Naive B cell (primary cell): ENCODE measurements around the gene SLC45A2. TPM values are rescaled to one million over a fixed set of nuclear protein-coding genes. Genes with fewer than 3 reads are reported as not detected.

ENCODE experiments used
- ATAC-seq, 2 donors: fragments of 150-1000 bp; cut with Tn5 transposase; 2 replicates each; pipeline ENCODE4 v1.10.0; 2021; ENCODE audit warnings: low read depth in 2 of 2, mild to moderate bottlenecking in 2 of 2, moderate library complexity in 2 of 2
- DNase-seq: peaks from one replicate; pipeline ENCODE4 v3.0.0; 2022
- H3K27ac Mint-ChIP-seq, 6 donors: one replicate each; pipeline ENCODE4 v1.8.0; 2020 to 2022; ENCODE audit warnings: mild to moderate bottlenecking in 6 of 6, mixed read lengths in 6 of 6, moderate library complexity in 5 of 6, inconsistent platforms in 2 of 6
- H3K27me3 Mint-ChIP-seq, 3 donors: one replicate each; pipeline ENCODE4 v1.8.0; 2021 to 2022; ENCODE audit warnings: mixed read lengths in 3 of 3, mild to moderate bottlenecking in 1 of 3
- H3K36me3 Mint-ChIP-seq, 2 donors: one replicate each; pipeline ENCODE4 v1.8.0; 2020 to 2022; ENCODE audit warnings: mixed read lengths in 2 of 2, inconsistent platforms in 1 of 2, mild to moderate bottlenecking in 1 of 2
- H3K4me1 Mint-ChIP-seq, 3 donors: one replicate each; pipeline ENCODE4 v1.8.0; 2020 to 2022; ENCODE audit warnings: mixed read lengths in 3 of 3, inconsistent platforms in 1 of 3, mild to moderate bottlenecking in 1 of 3, moderate library complexity in 1 of 3
- H3K4me3 Mint-ChIP-seq, 8 donors: one replicate each; pipeline ENCODE4 v1.8.0; 2020 to 2022; ENCODE audit warnings: mild to moderate bottlenecking in 8 of 8, mixed read lengths in 8 of 8, moderate library complexity in 8 of 8, inconsistent platforms in 2 of 8
- H3K9me3 Mint-ChIP-seq, 7 donors: one replicate each; pipeline ENCODE4 v1.8.0; 2020 to 2022; ENCODE audit warnings: mixed read lengths in 7 of 7, mild to moderate bottlenecking in 5 of 7, inconsistent platforms in 2 of 7, moderate library complexity in 1 of 7
- polyA plus RNA-seq, 6 donors: library from polyadenylated mRNA; unstranded; fragments of 300-500 nt; fragmentation: Illumina TruSeq; gene quantifications; one replicate each; pipeline ENCODE4 v1.2.3, GENCODE V29; 2021; ENCODE audit warnings: low read depth in 6 of 6

SLC45A2 gene
- polyA plus RNA-seq, 6 donors from 2014 or later = not detected

GRCh38 chr5:33939556-33940262 is 44.8 kb downstream of the SLC45A2 start:
- Mint-ChIP-seq H3K4me3 (no peak overlapping the region), H3K27ac (no peak overlapping the region), H3K27me3 (peaks cover 59 to 81% (median 71%) of the 10 kb centered on the region in 3 donors), H3K4me1 (peaks cover 0 to 5% (median 0%) of the 10 kb centered on the region in 3 donors), H3K36me3 (no peaks in the 10 kb centered on the region), H3K9me3 (no peaks in the 10 kb centered on the region)
- no peak for DNase-seq
- no peak for ATAC-seq

GRCh38 chr5:33938881-33939280 is 45.6 kb downstream of the SLC45A2 start:
- H3K27ac Mint-ChIP-seq = no peak overlapping the region
- no peaks in the 10 kb centered on the region for H3K9me3 Mint-ChIP-seq
- peaks cover 59 to 76% (median 74%) of the 10 kb centered on the region in 3 donors for H3K27me3 Mint-ChIP-seq
- DNase-seq = no peak
- ATAC-seq = no peak
- H3K4me1 Mint-ChIP-seq = peaks cover 0 to 12% (median 5%) of the 10 kb centered on the region in 3 donors
- peak overlapping the region in 1 of 8 donors; percentile 19 for H3K4me3 Mint-ChIP-seq
- no peaks in the 10 kb centered on the region for H3K36me3 Mint-ChIP-seq

- Mint-ChIP-seq H3K4me3 (peak overlapping the region in 2 of 8 donors; percentile 19 to 25), H3K9me3 (no peaks in the 10 kb centered on the region), H3K27me3 (peaks cover 59 to 74% (median 73%) of the 10 kb centered on the region in 3 donors), H3K4me1 (peaks cover 0 to 16% (median 5%) of the 10 kb centered on the region in 3 donors), H3K27ac (no peak overlapping the region), H3K36me3 (no peaks in the 10 kb centered on the region)
- ATAC-seq (no peak), DNase-seq (no peak)
These were observed 46.0 kb downstream of the SLC45A2 start for GRCh38 chr5:33938507-33938796.

- H3K27ac Mint-ChIP-seq = no peak overlapping the region
These were observed 46.6 kb downstream of the SLC45A2 start for GRCh38 chr5:33937707-33938506.

GRCh38 chr5:33937017-33937706 is 47.3 kb downstream of the SLC45A2 start:
- Mint-ChIP-seq H3K36me3 (no peaks in the 10 kb centered on the region), H3K4me3 (no peak overlapping the region), H3K27me3 (peaks cover 54 to 70% (median 61%) of the 10 kb centered on the region in 3 donors), H3K4me1 (peaks cover 0 to 18% (median 5%) of the 10 kb centered on the region in 3 donors), H3K27ac (no peak overlapping the region), H3K9me3 (no peaks in the 10 kb centered on the region)
- ATAC-seq (no peak), DNase-seq (no peak)

More at GRCh38 chr5:33937707-33938506, 46.6 kb downstream of the SLC45A2 start:
- Mint-ChIP-seq H3K9me3 (no peaks in the 10 kb centered on the region), H3K27me3 (peaks cover 58 to 74% (median 68%) of the 10 kb centered on the region in 3 donors), H3K4me1 (peaks cover 0 to 18% (median 5%) of the 10 kb centered on the region in 3 donors), H3K36me3 (no peaks in the 10 kb centered on the region), H3K4me3 (peak overlapping the region in 1 of 8 donors; percentile 25)
- ATAC-seq (no peak), DNase-seq (no peak)

GRCh38 chr5:33936381-33937016 is 48.0 kb downstream of the SLC45A2 start, which contains the start of gene RXFP3:
RXFP3 (plus strand) TSS chr5:33936386; CDS start chr5:33936741, 355 bp downstream.
- Mint-ChIP-seq H3K4me1 (peaks cover 0 to 18% (median 5%) of the 10 kb centered on the region in 3 donors), H3K9me3 (no peaks in the 10 kb centered on the region), H3K27ac (no peak within 1 kb of the TSS), H3K27me3 (peaks cover 54 to 70% (median 61%) of the 10 kb centered on the region in 3 donors), H3K4me3 (no peak within 1 kb of the TSS), H3K36me3 (no peaks in the 10 kb centered on the region)
- DNase-seq (no peak), ATAC-seq (no peak)

GRCh38 chr5:33936004-33936380 is 48.5 kb downstream of the SLC45A2 start:
- H3K27me3 Mint-ChIP-seq = peaks cover 54 to 70% (median 57%) of the 10 kb centered on the region in 3 donors
- ATAC-seq = peak in 1 of 2 donors; percentile 41

GRCh38 chr5:33934176-33934575 is 50.3 kb downstream of the SLC45A2 start:
- no peaks in the 10 kb centered on the region for H3K36me3 Mint-ChIP-seq
- H3K27ac Mint-ChIP-seq = no peak overlapping the region
- no peak for DNase-seq
- H3K27me3 Mint-ChIP-seq = peaks cover 41 to 52% (median 42%) of the 10 kb centered on the region in 3 donors
- ATAC-seq = no peak
- H3K9me3 Mint-ChIP-seq = no peaks in the 10 kb centered on the region
- no peak overlapping the region for H3K4me3 Mint-ChIP-seq
- peaks cover 0 to 18% (median 5%) of the 10 kb centered on the region in 3 donors for H3K4me1 Mint-ChIP-seq

More at GRCh38 chr5:33936004-33936380, 48.5 kb downstream of the SLC45A2 start:
- Mint-ChIP-seq H3K4me1 (peaks cover 0 to 18% (median 5%) of the 10 kb centered on the region in 3 donors), H3K27ac (no peak overlapping the region), H3K36me3 (no peaks in the 10 kb centered on the region), H3K9me3 (no peaks in the 10 kb centered on the region), H3K4me3 (no peak overlapping the region)
- DNase-seq = no peak

GRCh38 chr5:33933723-33934169 is 50.7 kb downstream of the SLC45A2 start:
- Mint-ChIP-seq H3K27me3 (peaks cover 37 to 48% (median 40%) of the 10 kb centered on the region in 3 donors), H3K36me3 (no peaks in the 10 kb centered on the region), H3K9me3 (no peaks in the 10 kb centered on the region), H3K4me3 (no peak overlapping the region), H3K4me1 (peaks cover 0 to 18% (median 5%) of the 10 kb centered on the region in 3 donors), H3K27ac (no peak overlapping the region)
- no peak for DNase-seq
- no peak for ATAC-seq

- Mint-ChIP-seq H3K27me3 (peaks cover 17 to 26% (median 24%) of the 10 kb centered on the region in 3 donors), H3K27ac (no peak overlapping the region), H3K4me3 (no peak overlapping the region), H3K9me3 (no peaks in the 10 kb centered on the region), H3K4me1 (peaks cover 0 to 16% (median 5%) of the 10 kb centered on the region in 3 donors), H3K36me3 (no peaks in the 10 kb centered on the region)
- ATAC-seq = no peak
- DNase-seq = no peak
These were observed 53.4 kb downstream of the SLC45A2 start for GRCh38 chr5:33931136-33931535.

GRCh38 chr5:33929925-33930690 is 54.4 kb downstream of the SLC45A2 start:
- no peak for DNase-seq
- Mint-ChIP-seq H3K9me3 (no peaks in the 10 kb centered on the region), H3K27me3 (peaks cover 14 to 17% (median 16%) of the 10 kb centered on the region in 3 donors), H3K36me3 (no peaks in the 10 kb centered on the region), H3K4me3 (no peak overlapping the region), H3K4me1 (peaks cover 0 to 13% (median 5%) of the 10 kb centered on the region in 3 donors), H3K27ac (no peak overlapping the region)
- no peak for ATAC-seq

- DNase-seq (no peak), ATAC-seq (no peak)
- no peaks in the 10 kb centered on the region for H3K9me3 Mint-ChIP-seq
- H3K4me3 Mint-ChIP-seq = no peak overlapping the region
- H3K4me1 Mint-ChIP-seq = no peaks in the 10 kb centered on the region
- no peak overlapping the region for H3K27ac Mint-ChIP-seq
- H3K36me3 Mint-ChIP-seq = no peaks in the 10 kb centered on the region
- H3K27me3 Mint-ChIP-seq = peaks cover 8 to 18% (median 16%) of the 10 kb centered on the region in 3 donors
These were observed 56.2 kb downstream of the SLC45A2 start for GRCh38 chr5:33928283-33928682.
